ENCODE results near the gene RDH8.
A peak's percentile ranks its signal among the peaks of the same experiment; 100 is the strongest.

RDH8 gene

GRCh38 chr19:9991425-9992191 is 21.7 kb upstream of the RDH8 start:
- DNase-seq (ENCODE audit: low spot score): no peak
- no peak for TF ChIP-seq CTCF (IDR thresholded peaks at IDR 0.05; ENCODE audit: extremely low read depth, insufficient read depth, missing control alignments)
- in situ Hi-C loops (cut with MboI; ENCODE audit: low pct_unique_long_range_greater_than_20kb, low sequenced_read_pairs, unreplicated experiment): no loop called here

- in situ Hi-C loops (cut with MboI; ENCODE audit: low pct_unique_long_range_greater_than_20kb, low sequenced_read_pairs, unreplicated experiment): no loop called here
- no peak for TF ChIP-seq CTCF (IDR thresholded peaks at IDR 0.05; ENCODE audit: extremely low read depth, insufficient read depth, missing control alignments)
- no peak for DNase-seq (ENCODE audit: low spot score)
Measured at GRCh38 chr19:9995084-9995483, 18.2 kb upstream of the RDH8 start.

- in situ Hi-C loops (cut with MboI; ENCODE audit: low pct_unique_long_range_greater_than_20kb, low sequenced_read_pairs, unreplicated experiment): no loop called here
- no peak for DNase-seq (ENCODE audit: low spot score)
- TF ChIP-seq CTCF (IDR thresholded peaks at IDR 0.05; ENCODE audit: extremely low read depth, insufficient read depth, missing control alignments): no peak
Measured at GRCh38 chr19:9995999-9996398, 17.3 kb upstream of the RDH8 start.

- no peak for TF ChIP-seq CTCF (IDR thresholded peaks at IDR 0.05; ENCODE audit: extremely low read depth, insufficient read depth, missing control alignments)
- no peak for DNase-seq (ENCODE audit: low spot score)
- in situ Hi-C loops (cut with MboI; ENCODE audit: low pct_unique_long_range_greater_than_20kb, low sequenced_read_pairs, unreplicated experiment): no loop called here
Measured at GRCh38 chr19:9996541-9996940, 16.7 kb upstream of the RDH8 start.

- in situ Hi-C loops (cut with MboI; ENCODE audit: low pct_unique_long_range_greater_than_20kb, low sequenced_read_pairs, unreplicated experiment): no loop called here
- peak; percentile 78 for TF ChIP-seq CTCF (IDR thresholded peaks at IDR 0.05; ENCODE audit: extremely low read depth, insufficient read depth, missing control alignments)
- DNase-seq (ENCODE audit: low spot score): peak; percentile 87
Measured at GRCh38 chr19:10000171-10000826, 13.0 kb upstream of the RDH8 start.

- peak; percentile 49 for TF ChIP-seq CTCF (IDR thresholded peaks at IDR 0.05; ENCODE audit: extremely low read depth, insufficient read depth, missing control alignments)
- no peak for DNase-seq (ENCODE audit: low spot score)
- in situ Hi-C loops (cut with MboI; ENCODE audit: low pct_unique_long_range_greater_than_20kb, low sequenced_read_pairs, unreplicated experiment): no loop called here
Measured at GRCh38 chr19:10001899-10002298, 11.4 kb upstream of the RDH8 start.

Data from GM13977 (cell line).